DMS53 (cell line): ENCODE measurements around the gene RET.

Experiments
- DNase-seq: peaks from one replicate; lab custom pipeline; 2025; lab: John Stamatoyannopoulos, UW

The RET gene

GRCh38 chr10:43120929-43121314, 44.1 kb downstream of the RET start:
- no peak for DNase-seq

GRCh38 chr10:43121444-43121843, 44.6 kb downstream of the RET start:
- no peak for DNase-seq

GRCh38 chr10:43122096-43122495, 45.2 kb downstream of the RET start:
- DNase-seq: no peak

GRCh38 chr10:43122826-43123225, 46.0 kb downstream of the RET start:
- DNase-seq: no peak

GRCh38 chr10:43123361-43124093, 46.7 kb downstream of the RET start:
- DNase-seq: no peak

- no peak for DNase-seq
Observed at GRCh38 chr10:43124094-43124521, 47.2 kb downstream of the RET start.

GRCh38 chr10:43124574-43125273, 47.9 kb downstream of the RET start:
- no peak for DNase-seq

GRCh38 chr10:43125274-43125845, 48.5 kb downstream of the RET start:
- DNase-seq: no peak

GRCh38 chr10:43125881-43126731, 49.2 kb downstream of the RET start:
- no peak for DNase-seq

GRCh38 chr10:43126759-43127424, 50.0 kb downstream of the RET start:
- DNase-seq: no peak

- no peak for DNase-seq
Observed at GRCh38 chr10:43127442-43127841, 50.6 kb downstream of the RET start.

- no peak for DNase-seq
Observed at GRCh38 chr10:43128331-43128730, 51.5 kb downstream of the RET start.

GRCh38 chr10:43128958-43129706, 52.3 kb downstream of the RET start:
- DNase-seq: no peak

GRCh38 chr10:43130770-43131171, 53.9 kb downstream of the RET start:
- no peak for DNase-seq

GRCh38 chr10:43131256-43131655, 54.4 kb downstream of the RET start:
- DNase-seq: no peak

- no peak for DNase-seq
Observed at GRCh38 chr10:43131906-43132305, 55.0 kb downstream of the RET start.

- no peak for DNase-seq
Observed at GRCh38 chr10:43132867-43133787, 56.3 kb downstream of the RET start.

- peak; percentile 67 for DNase-seq
Observed at GRCh38 chr10:43134126-43134905, 57.4 kb downstream of the RET start.

GRCh38 chr10:43135064-43135463, 58.2 kb downstream of the RET start:
- DNase-seq: no peak
